HG03439 (cell line): Measurements from ENCODE around the gene KBTBD13.

Experiments used
- ATAC-seq: cut with Tn5 transposase; IDR thresholded peaks from one replicate; pipeline ENCODE4 v1.9.1; 2021; ENCODE audit warnings: mild to moderate bottlenecking, moderate library complexity; ENCODE audit not compliant: unreplicated experiment

KBTBD13 gene

DNA sequence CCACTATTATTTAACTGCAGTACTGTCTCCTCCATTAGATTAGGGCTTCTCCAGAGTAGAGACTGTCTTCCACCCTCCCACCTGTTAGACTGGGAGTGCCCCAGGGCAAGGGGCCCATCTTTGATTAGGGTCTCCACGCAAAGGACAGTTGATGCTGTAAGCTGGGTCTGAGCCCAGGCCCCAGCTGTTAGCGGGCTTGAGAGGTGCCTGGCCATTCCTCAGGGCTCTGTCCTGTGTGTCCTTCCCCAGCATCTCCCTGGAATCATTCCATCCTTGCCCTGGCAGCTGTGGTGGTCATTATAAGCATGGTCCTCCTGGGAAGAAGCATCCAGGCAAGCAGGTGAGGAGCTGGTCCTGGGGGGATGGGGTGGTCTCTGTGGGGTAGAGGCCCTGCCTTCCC, 25.3 kb upstream of the KBTBD13 start:
- no peak for ATAC-seq

DNA sequence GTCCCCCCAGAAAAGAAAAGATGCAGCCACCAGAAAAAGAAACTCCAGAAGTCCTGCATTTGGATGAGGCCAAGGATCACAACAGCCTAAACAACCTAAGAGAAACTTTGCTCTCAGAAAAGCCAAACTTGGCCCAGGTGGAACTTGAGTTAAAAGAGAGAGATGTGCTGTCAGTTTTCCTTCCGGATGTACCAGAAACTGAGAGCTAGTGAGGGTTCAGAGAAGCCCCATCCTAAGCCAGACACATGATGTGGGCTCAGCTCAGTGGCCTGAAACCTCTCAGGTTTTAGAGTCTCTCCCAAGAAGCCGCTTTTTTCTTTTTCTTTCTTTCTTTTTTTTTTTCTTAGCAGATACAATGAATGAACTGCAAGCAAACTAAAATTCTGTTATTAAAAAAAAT, 23.6 kb upstream of the KBTBD13 start:
- ATAC-seq, result no peak

DNA sequence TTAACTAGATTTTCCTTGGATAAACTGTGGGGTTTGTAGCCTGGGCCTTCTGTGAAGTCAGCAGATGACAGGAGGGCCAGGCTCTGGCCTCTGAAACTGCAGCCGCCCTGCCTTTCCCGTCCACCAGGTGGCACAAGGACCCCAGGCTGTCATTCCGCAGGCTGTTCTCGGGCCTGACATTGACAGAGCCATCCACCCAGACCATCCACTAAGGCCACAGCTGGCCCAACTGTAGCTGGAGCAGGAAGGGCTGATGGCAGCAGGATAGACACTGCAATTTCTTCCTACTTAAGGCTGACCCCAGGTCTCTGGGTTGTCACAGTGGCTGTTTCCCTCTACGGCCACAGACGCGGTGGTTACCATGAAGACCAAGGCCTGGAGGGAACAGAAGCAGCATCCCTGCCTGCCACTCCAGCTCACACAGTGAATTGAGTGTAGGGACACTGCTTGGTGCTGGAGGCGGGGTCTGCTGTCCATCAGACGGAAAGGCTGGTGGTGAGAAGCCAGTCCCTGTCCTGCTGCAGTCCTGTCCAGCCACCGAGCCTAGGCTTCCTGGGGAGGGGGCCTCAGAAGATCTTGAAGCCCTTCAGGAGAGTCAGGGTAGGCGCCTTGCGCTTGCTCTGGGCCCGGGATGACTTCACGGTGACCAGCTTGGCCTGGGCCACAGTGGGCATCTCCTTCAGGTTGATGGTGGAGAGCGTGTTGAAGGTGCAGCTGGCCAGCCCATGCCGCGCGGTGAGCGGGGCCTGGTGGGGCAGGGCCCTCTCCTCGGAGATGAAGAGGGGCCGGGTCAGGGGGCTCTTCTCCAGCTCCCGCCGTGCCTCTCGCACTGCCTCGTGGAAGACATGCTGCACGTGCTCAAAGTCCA, 22.0 kb upstream of the KBTBD13 start:
- ATAC-seq, result no peak

GRCh38 chr15:65055201-65055870, 21.2 kb upstream of the KBTBD13 start:
- no peak for ATAC-seq

DNA sequence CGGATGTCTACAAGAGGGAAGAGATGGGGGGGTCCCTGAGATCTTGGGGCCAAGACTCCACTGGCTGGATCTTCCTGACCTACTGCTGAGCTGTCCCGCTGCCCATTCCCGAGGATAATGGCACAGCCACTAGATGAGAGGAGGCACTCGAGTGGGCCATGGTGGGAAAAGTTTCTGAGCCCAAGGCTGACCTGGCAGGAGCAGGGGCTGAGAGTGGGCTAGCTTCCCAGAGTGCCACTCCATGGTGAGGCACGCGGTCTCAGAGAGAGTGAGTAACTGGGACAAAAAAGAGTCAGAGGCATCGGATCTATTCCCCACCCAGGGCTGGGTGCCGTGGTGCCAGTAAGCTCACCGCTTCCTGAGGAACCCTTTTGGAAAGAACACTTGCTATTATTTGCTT, 20.4 kb upstream of the KBTBD13 start:
- ATAC-seq, result no peak

- no peak for ATAC-seq
Observed at GRCh38 chr15:65056868-65057548, 19.5 kb upstream of the KBTBD13 start.

- no peak for ATAC-seq
Observed at GRCh38 chr15:65057549-65057940, 19.0 kb upstream of the KBTBD13 start.

- no peak for ATAC-seq
Observed at GRCh38 chr15:65058394-65059368, 17.9 kb upstream of the KBTBD13 start.

- no peak for ATAC-seq
Observed at GRCh38 chr15:65059369-65059750, 17.2 kb upstream of the KBTBD13 start.

- ATAC-seq, result no peak
Observed at GRCh38 chr15:65059931-65060596, 16.5 kb upstream of the KBTBD13 start.

DNA sequence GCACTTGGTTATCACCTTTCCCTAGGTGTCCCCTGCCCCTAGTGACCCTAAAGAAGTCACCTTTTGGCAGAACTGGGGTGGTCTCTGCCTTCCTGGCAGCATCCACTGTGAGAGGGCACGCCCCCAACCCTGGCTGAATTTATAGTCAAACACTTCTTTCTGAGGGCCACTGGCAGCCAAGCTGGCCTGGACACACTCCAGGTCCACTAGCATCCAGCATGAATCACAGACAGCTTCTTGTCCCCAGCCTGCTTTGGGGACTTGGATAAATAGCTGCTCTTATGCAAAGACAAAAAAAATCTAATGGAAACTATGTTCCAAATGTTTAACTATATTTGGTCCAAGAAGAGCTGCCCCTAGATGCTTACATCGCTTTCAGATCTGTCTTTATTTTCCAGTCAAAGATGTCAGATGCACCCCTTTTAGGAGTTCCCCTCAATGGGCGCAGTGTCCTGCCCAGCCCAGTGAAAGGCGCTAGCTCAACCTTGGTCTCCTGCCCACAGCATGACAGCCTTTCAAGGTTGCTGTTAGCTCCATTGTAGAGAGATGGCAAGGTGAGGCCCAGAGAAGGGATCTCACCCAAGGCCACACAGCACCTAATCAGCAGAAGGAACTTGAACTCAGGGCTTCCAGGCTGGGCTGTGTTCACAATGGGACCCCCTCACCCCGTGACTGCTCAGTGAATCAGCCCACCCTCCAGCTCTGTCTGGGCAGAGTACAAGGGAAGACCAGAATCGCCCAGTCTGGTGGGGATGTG, 15.7 kb upstream of the KBTBD13 start:
- ATAC-seq, result no peak

DNA sequence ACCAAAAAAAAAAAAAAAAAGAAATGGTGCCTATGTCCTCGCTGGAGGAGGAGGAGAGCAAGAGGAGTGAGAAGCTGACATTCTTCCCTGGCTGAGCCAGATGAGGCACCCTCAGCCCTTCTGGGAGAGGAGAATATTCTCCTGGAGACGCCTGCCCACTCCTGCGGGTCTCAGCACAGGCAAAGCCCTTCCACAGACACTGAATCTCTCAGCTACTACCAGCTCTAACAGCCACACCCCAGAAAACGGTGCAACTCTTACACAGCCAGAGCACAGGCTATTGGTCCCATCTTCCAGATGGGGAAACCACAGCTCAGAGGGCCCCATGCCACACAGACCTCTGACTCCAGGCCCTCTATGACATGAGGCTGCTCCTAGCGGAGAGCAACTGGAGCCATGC, 14.5 kb upstream of the KBTBD13 start:
- ATAC-seq, result no peak

- no peak for ATAC-seq
Observed at GRCh38 chr15:65062726-65063125, 13.8 kb upstream of the KBTBD13 start.

DNA sequence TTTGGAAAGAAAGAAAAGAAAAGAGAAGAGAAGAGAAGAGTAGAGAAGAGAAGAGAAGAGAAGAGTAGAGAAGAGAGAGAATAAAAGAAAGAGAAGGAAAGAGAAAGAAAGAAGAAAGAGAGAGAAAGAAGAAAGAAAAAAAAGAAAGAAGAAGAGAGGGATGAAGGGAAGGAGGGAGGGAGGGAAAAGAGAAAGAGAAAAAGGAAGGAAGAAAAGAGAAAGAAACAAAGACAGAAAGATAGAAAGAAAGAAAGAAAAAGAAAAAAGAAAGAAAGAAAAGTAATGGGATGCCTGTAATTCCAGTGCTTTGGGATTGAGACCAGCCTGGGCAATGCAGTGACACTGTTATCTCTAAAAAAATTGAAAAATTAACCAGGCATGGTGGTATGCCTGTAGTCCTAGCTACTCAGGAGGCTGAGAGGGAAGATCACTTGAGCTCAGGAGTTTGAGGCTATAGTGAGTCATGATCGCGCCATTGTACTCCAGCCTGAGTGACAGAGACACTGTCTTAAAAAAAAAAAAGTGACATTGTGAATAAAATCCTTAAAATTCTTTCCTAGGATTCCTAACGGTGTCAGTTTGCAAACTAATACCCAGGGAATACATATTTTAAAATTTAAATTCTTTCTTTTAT, 10.4 kb upstream of the KBTBD13 start:
- ATAC-seq, result no peak

DNA sequence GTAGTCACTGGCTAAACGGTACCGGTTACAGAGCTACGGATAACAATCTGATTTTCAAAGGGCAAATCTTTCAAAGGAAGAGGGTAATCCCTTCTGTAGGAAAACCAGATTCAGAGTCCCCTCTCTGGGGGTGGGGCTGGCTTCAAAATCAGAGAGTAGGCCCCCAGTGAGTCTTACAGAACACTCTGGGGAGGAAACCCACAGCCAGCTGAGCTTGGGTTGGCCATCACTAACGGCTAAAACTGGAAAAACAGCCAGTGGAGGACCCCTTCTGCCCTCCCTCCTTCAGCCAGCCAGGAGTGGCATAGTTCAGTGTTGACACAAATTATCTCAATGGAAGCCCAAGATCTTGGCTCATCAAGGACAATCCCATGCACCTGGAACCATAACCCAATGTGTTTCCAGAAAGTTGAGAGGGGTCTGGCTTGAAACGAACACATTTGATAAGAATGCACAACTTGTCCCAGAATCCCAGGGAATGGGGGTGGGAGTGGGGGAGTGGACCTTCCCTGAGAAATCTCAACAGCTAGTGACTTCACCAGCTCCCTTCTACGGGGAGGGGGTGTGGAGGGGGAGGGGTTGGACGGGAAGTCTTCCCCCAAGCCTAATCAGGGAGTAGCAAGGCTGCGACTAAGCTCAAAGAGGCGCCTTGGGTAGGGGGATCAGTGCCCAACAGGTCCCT, 9.8 kb upstream of the KBTBD13 start:
- no peak for ATAC-seq

GRCh38 chr15:65067317-65067644, 9.3 kb upstream of the KBTBD13 start:
- no peak for ATAC-seq

DNA sequence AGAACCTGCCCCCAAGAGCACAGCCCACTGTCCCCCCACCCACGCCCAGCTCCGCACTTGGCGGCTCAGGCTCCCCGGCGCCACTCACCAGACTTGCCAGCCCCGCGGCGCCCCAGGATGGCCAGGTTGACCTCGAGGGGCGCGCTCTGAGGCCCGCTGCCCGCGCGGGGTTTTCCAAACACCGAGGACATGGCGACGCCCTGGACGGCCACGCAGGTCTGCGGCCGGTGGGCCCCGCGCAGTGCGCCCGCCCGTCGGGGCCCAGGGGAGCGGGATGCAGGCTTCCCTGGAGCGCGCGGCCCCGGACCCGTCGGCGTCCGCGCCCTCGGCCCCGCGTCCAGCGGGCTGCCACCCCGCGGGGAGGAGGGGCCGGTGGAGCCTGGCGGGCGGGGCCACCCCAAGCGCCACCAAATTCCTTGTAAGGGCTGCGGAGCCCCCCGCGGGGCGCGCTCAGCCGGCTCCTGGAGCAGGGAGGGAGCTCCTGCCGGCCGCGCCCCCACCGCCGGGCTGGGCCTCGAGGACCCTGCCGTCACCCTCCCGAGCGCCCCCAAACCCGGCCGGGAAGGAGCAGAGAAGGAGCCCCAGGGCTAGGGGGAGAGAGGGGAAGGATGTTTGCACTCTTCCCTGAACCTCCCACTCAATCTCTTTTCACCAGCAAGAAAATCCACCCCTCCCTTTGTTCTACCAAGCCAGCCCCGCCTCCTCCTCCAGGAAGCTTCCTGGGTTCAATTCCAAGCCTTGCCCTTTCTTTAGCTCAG, 8.7 kb upstream of the KBTBD13 start, which contains the start of gene RASL12:
Gene RASL12 (minus strand): TSS at position 347 of the 758 bp plus-strand sequence. CDS start 156 bp downstream, at position 191.
- no peak for ATAC-seq

DNA sequence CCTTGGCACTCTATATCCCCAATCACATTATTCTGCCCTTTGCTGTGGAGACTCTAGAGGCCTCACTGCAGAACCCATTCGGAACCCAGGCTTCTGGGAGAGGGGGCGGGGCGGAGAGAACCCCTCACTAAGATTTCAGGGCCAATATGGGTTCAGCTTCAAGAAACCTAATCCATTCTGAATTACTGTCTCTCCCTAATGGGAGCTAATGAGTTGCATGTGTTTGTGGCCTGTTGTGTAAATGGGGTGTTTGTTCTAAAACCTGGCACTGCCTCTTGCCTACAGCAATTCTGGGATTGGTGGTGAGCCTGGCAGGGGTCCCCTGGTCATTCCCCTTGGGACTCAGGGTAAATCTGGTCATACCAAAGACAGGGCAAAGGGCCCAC, 8.2 kb upstream of the KBTBD13 start:
- no peak for ATAC-seq
